Right atrium auricular region (tissue), 2 donors: ENCODE measurements around the gene THTPA. TPM values are rescaled to one million over a fixed set of nuclear protein-coding genes. Genes with fewer than 3 reads are reported as not detected.
A peak's percentile ranks its signal among the peaks of the same experiment; 100 is the strongest.

Source experiments
- DNase-seq: peaks from one replicate; pipeline ENCODE4 v3.0.0-alpha.2; 2019; ENCODE audit warnings: low spot score
- H3K27ac ChIP-seq, 2 donors: fragments of 200-600 bp; sonication (generic); 1 replicate in 1 of 2; 2 replicates in 1 of 2; pipeline ENCODE4 v1.5.1; 2016 to 2019
- H3K27me3 ChIP-seq, 2 donors: fragments of 200-600 bp; sonication (generic); one replicate each; pipeline versions ENCODE4 v1.5.1 to v1.6.0; 2017 to 2019
- H3K36me3 ChIP-seq: fragments of 200-600 bp; sonication (generic); one replicate; pipeline ENCODE4 v1.5.1; 2016
- H3K4me1 ChIP-seq, 2 donors: fragments of 200-600 bp; sonication (generic); one replicate each; pipeline versions ENCODE4 v1.5.1 to v1.6.0; 2017 to 2019
- H3K4me3 ChIP-seq, 2 donors: fragments of 200-600 bp; sonication (generic); 1 replicate in 1 of 2; 2 replicates in 1 of 2; pipeline ENCODE4 v1.5.1; 2017 to 2019; ENCODE audit warnings: mild to moderate bottlenecking in 1 of 2, moderate library complexity in 1 of 2
- H3K9me3 ChIP-seq, 2 donors: fragments of 200-600 bp; sonication (generic); one replicate each; pipeline ENCODE4 v1.5.1; 2019
- total RNA-seq, 2 donors: library from RNA; depleted of rRNA; stranded (reverse); fragments of >200 nt; gene quantifications; one replicate each; pipeline ENCODE4 v1.1.0, GENCODE V29; 2016
- TF ChIP-seq, protein P1 (sequence below), 2 donors: fragments of 200-600 bp; sonication (generic); IDR thresholded peaks; one replicate each; pipeline ENCODE4 v1.5.1; 2019; ENCODE audit warnings: antibody characterized with exemption in 2 of 2

THTPA gene
- total RNA-seq, 2 donors from 2014 or later = 22.6 to 27.3 TPM

DNA sequence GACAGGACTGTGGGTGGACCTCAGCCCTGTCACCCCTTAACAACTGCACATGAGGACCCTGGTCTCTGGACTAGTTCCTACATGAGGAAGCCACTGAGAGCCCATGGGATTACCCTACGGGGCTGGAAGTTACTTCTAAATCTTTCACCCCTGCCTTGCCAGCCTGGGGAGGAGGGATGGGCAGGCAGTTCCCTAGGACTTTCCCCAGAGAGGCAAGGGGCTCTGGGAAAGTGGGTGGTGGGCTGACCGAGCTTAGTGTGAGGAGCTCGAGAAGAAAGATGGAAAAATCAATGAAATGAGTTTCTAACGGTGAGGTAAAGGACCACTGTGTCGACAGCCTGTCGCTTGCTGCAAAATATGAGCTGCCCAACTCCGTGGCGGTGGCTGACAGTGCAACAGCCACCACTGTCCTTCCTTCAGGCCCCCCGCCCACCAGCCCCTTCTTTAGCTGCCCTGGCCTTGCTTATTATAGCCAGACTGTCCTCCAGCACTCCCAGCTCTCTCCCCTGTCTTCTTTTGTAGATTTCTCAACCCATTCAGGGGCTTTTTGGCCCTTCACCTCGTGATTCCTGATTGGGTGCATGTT lies 9.5 kb upstream of the THTPA start:
- Histone ChIP-seq H3K4me1 (peaks cover 0 to 8% of the 10 kb centered on the region in 2 donors), H3K4me3 (no peak overlapping the region), H3K36me3 (no peaks in the 10 kb centered on the region), H3K27ac (no peak overlapping the region), H3K27me3 (no peaks in the 10 kb centered on the region), H3K9me3 (no peaks in the 10 kb centered on the region)
- TF ChIP-seq, protein P1, sequence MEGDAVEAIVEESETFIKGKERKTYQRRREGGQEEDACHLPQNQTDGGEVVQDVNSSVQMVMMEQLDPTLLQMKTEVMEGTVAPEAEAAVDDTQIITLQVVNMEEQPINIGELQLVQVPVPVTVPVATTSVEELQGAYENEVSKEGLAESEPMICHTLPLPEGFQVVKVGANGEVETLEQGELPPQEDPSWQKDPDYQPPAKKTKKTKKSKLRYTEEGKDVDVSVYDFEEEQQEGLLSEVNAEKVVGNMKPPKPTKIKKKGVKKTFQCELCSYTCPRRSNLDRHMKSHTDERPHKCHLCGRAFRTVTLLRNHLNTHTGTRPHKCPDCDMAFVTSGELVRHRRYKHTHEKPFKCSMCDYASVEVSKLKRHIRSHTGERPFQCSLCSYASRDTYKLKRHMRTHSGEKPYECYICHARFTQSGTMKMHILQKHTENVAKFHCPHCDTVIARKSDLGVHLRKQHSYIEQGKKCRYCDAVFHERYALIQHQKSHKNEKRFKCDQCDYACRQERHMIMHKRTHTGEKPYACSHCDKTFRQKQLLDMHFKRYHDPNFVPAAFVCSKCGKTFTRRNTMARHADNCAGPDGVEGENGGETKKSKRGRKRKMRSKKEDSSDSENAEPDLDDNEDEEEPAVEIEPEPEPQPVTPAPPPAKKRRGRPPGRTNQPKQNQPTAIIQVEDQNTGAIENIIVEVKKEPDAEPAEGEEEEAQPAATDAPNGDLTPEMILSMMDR (IDR thresholded peaks at IDR 0.05) = no peak
- no peak for DNase-seq

DNA sequence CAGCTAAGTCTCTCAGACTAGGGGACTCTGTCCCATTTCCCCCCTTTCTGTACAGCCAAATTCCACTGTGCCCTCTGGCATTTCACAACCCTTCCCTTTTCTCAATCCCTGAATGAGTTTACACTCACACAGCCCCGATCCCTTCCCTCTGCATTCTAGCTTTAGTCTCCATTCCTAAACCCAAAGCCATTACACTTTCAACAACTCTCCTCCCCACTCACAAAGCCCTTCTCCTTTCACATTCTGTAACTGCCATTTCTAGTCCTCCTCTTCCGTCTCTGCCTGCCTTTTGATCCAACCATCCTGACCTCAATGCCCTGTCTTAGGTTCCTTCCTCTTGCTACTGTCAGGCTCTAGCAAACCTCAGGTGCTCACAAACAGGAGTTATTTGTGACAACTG lies 8.1 kb upstream of the THTPA start:
- no peak for DNase-seq
- no peaks in the 10 kb centered on the region for H3K36me3 ChIP-seq
- peaks cover 0 to 12% of the 10 kb centered on the region in 2 donors for H3K4me1 ChIP-seq
- no peak overlapping the region for H3K27ac ChIP-seq
- H3K4me3 ChIP-seq = no peak overlapping the region
- TF ChIP-seq, protein P1 (IDR thresholded peaks at IDR 0.05) = no peak
- H3K27me3 ChIP-seq = no peaks in the 10 kb centered on the region
- no peaks in the 10 kb centered on the region for H3K9me3 ChIP-seq

DNA sequence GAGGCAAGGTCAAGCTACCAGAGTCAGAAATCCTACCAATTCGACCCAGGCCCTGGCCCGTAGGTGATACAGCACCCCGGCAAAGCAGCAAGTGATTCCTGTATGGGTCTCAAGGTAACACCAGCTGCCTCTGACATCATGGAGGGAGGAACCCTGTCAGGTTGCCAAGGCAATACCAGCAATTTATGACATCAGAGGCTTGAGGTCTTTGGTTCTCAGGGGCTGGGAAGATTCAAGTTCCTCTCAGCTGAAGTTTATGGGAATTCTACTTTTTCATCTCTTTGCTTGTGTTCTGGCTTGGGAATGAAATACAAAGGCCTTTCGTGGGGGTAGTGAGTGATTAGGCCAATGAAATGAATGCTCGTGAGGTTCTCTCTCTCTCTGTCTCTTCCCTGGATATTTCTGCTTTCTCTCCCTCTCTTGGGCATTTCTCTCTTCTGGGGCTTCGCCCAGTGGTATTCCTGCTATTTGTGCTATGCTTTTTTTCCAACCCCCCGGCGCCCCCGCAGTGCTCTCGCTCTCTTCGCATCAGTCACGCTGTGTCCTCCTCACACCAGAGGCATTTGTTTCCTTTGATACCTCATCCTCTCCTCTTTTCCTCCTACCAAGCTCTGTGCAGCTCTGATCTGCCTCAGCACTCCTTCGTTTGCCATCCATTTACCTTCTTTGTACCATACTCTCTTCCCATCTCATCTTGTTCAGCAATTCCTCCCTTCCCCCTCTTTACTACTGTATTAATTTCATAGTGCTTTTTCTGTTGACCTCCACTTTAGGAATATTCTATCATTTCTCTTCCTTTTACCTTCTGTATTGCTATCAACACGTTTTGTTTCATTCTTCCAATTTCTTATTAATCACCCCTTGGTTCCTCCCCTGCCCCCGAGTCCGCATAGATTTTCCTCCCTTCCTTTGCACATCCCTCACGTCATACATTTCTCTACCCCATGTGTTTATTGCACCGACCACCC lies 7.4 kb upstream of the THTPA start:
- Histone ChIP-seq H3K27ac (no peak overlapping the region), H3K36me3 (no peaks in the 10 kb centered on the region), H3K27me3 (no peaks in the 10 kb centered on the region), H3K4me3 (no peak overlapping the region), H3K9me3 (no peaks in the 10 kb centered on the region), H3K4me1 (peaks cover 0 to 12% of the 10 kb centered on the region in 2 donors)
- TF ChIP-seq, protein P1 (IDR thresholded peaks at IDR 0.05) = no peak
- no peak for DNase-seq

DNA sequence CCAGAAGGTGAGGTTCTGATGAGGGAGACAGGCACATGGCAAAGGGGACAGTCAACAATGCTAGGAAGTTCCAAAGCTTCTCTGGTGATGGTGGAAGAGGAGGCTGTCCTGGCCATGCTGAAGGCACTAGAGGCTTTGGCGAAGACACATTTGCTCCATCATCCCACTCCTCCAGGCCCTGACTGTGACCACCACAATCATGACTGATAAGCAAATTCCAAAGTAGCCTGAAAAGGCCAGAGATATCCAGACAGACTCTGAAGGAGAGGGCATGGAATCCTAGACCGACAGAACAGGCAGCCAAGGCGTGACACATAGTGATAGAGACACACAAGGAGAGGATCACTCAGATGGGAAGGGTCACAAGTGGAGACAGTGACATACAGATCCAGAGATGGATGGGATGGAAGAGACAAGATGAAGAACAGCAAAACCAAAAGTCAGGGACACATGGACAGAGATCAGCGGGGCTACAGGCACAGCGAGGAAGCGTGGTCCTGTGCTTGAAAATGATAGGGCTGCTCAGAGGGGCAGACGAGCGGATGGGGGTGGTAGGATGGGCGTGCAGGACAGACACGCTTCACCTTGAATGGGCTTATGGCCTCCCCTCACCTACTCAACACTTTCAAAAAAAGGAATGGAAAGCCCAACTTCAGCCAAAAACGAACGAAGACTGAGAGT lies 5.8 kb upstream of the THTPA start:
- no peaks in the 10 kb centered on the region for H3K36me3 ChIP-seq
- H3K4me3 ChIP-seq = peak overlapping the region; percentile 55 to 66
- TF ChIP-seq, protein P1 (IDR thresholded peaks at IDR 0.05) = no peak
- DNase-seq = no peak
- peaks cover 0 to 17% of the 10 kb centered on the region in 2 donors for H3K4me1 ChIP-seq
- no peaks in the 10 kb centered on the region for H3K9me3 ChIP-seq
- H3K27me3 ChIP-seq = no peaks in the 10 kb centered on the region
- peak overlapping the region in 1 of 2 donors; percentile 49 for H3K27ac ChIP-seq

DNA sequence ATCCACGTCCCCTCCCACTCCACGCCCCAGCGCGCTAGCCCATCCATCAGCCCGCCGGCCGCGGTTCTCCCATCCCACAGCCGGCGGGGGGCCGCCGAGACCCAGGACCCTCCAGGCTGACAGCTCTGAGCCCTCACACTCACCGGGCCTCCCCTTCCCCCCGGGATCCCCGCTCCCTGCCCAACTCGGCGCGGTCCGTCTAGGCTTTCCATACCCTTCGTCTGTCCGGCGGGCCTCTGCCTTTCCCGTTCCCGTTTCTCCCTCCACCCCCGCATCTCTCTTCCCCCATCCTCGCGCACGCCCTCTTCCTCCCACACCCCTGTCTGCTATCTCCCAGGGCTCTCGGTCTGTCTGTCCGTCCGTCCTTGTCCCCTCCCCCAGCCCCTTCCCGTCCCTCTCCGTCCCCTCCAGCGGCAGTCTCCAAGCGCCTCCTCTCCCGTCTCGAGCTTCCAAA lies 5.2 kb upstream of the THTPA start:
- Histone ChIP-seq H3K4me1 (peaks cover 0 to 21% of the 10 kb centered on the region in 2 donors), H3K27ac (peak overlapping the region; percentile 38 to 49), H3K4me3 (peak overlapping the region; percentile 55 to 66), H3K9me3 (no peaks in the 10 kb centered on the region), H3K36me3 (no peaks in the 10 kb centered on the region), H3K27me3 (no peaks in the 10 kb centered on the region)
- DNase-seq = no peak
- TF ChIP-seq, protein P1 (IDR thresholded peaks at IDR 0.05) = no peak
